GM10266 (cell line): Measurements from ENCODE around the gene SCUBE3.

ENCODE experiments used
- DNase-seq: peaks from one replicate; pipeline ENCODE4 v3.0.0; 2012; ENCODE audit errors: extremely low spot score
- TF ChIP-seq, protein P1 (sequence below): IDR thresholded peaks from 2 replicates; pipeline ENCODE4 v1.5.1; 2012; ENCODE audit warnings: mild to moderate bottlenecking, low read depth; ENCODE audit not compliant: control insufficient read depth, insufficient read depth; ENCODE audit errors: missing control alignments

SCUBE3 gene

GRCh38 chr6:35197196-35197595 lies 16.6 kb upstream of the SCUBE3 start:
- no peak for DNase-seq
- TF ChIP-seq, protein P1, sequence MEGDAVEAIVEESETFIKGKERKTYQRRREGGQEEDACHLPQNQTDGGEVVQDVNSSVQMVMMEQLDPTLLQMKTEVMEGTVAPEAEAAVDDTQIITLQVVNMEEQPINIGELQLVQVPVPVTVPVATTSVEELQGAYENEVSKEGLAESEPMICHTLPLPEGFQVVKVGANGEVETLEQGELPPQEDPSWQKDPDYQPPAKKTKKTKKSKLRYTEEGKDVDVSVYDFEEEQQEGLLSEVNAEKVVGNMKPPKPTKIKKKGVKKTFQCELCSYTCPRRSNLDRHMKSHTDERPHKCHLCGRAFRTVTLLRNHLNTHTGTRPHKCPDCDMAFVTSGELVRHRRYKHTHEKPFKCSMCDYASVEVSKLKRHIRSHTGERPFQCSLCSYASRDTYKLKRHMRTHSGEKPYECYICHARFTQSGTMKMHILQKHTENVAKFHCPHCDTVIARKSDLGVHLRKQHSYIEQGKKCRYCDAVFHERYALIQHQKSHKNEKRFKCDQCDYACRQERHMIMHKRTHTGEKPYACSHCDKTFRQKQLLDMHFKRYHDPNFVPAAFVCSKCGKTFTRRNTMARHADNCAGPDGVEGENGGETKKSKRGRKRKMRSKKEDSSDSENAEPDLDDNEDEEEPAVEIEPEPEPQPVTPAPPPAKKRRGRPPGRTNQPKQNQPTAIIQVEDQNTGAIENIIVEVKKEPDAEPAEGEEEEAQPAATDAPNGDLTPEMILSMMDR = no peak

DNA sequence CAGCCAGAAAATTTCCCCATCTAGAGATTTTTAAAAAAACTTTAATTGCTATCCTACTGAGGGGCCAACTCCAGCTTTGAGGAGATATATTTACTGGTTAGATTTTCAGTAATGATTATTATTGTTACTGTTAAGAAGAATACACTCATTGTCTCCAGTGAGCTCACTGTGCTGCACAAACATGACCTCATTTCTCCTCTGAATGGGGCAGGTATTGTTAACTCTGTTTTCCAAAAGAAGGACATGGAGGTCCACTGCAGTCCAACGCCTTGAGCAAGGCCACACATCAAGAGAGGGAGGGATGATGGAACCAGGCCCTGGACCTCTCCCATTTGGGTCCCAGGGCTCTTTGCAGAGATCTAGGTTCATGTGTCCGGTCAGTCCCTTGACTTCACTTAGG lies 13.9 kb upstream of the SCUBE3 start:
- no peak for DNase-seq
- TF ChIP-seq, protein P1 = no peak

- no peak for DNase-seq
- TF ChIP-seq, protein P1 = no peak
These were observed 11.7 kb upstream of the SCUBE3 start for GRCh38 chr6:35202066-35202546.

DNA sequence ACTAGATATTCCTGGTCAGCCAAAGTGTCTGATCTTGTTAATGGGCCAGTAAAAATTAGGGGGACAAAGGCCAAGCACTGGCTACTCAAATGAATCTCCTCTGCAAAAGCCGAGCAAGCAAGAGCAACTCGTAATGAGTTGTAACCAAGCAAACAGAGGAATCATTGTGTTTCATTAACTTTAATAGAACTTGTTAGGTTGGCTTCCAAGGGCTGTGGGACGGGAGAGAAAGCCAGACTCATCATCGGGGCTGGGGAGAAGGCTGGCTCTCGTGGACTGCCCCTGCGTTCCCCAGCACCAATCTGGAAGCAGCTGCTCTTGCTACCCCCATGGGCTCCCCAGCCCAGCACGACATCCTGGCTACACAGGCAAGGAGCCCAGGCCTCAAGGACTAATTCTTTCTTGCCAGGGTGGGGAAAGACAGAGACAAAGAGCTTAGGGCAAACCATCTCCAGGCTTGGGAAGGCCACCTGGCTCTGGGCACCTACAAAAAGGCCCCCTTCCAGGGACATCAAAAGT lies 10.5 kb upstream of the SCUBE3 start:
- TF ChIP-seq, protein P1 = no peak
- no peak for DNase-seq

GRCh38 chr6:35203680-35204079 lies 10.1 kb upstream of the SCUBE3 start:
- TF ChIP-seq, protein P1 = no peak
- no peak for DNase-seq

DNA sequence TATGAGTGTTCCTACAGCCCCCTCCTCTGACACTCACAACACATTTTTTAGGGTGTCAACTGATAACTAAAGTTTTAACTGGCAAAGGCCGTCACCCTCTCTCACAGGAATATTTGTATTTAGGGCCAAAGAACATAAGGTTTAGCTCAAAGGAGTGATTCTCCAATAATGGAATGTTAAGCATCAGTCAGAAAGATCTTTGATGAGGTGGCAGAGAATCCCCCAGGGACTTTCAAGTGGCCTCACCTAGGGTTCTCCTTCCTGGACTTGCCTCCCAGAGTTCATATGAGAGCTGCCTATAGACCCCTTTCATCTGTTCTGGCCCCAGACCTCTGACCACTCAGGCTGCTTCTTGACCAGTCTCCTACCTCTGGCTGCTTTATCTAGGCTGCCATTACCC lies 7.4 kb upstream of the SCUBE3 start:
- TF ChIP-seq, protein P1 = no peak
- no peak for DNase-seq

DNA sequence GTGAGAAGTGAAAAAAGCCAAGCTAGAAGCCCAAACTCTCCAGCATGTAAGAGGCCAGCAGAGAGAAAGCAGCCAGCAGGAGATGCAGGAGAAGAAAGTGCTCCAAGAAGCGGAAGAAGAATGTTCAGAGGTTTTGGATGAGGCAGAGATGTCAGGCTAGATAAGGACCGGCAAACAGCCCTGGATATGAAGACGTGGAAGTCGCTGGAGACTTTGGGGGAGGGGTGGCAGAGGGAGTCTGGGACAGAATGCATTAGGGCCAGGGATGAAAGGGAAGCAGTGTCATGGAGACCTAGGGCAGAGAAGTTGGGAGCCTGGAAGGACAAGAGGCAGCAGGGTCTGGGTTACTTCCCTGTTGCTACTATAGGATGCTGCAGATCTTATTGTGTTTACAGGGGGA lies 5.3 kb upstream of the SCUBE3 start:
- DNase-seq = no peak
- TF ChIP-seq, protein P1 = no peak
